ENCODE measurements around the gene TMEM266.

The TMEM266 gene

DNA sequence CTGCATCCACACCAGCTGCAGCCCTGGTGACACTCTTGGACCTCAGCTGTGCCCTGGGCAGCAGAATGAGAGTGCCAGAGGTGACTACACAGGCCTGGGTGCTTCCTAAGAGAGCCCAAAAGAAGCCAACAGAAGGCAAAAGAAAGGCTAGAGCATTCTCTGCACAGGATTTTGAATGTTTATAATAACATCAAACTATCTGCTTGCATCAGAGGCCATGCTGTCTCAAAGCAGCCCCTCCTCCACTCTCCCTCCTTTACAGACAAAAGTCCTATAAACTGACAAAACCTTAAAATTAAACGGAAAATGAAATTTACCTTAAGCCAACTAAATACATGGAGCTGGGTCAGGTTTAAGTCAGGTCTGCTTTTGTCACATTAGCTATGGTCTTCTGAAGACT, 155.8 kb downstream of the TMEM266 start:
- DNase-seq (ENCODE audit: low read depth): no peak
- TF ChIP-seq, protein P1, sequence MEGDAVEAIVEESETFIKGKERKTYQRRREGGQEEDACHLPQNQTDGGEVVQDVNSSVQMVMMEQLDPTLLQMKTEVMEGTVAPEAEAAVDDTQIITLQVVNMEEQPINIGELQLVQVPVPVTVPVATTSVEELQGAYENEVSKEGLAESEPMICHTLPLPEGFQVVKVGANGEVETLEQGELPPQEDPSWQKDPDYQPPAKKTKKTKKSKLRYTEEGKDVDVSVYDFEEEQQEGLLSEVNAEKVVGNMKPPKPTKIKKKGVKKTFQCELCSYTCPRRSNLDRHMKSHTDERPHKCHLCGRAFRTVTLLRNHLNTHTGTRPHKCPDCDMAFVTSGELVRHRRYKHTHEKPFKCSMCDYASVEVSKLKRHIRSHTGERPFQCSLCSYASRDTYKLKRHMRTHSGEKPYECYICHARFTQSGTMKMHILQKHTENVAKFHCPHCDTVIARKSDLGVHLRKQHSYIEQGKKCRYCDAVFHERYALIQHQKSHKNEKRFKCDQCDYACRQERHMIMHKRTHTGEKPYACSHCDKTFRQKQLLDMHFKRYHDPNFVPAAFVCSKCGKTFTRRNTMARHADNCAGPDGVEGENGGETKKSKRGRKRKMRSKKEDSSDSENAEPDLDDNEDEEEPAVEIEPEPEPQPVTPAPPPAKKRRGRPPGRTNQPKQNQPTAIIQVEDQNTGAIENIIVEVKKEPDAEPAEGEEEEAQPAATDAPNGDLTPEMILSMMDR (IDR thresholded peaks at IDR 0.05; ENCODE audit: low read depth, low read length, missing control alignments): no peak

GRCh38 chr15:76217029-76217881, 157.5 kb downstream of the TMEM266 start:
- TF ChIP-seq, protein P1 (IDR thresholded peaks at IDR 0.05; ENCODE audit: low read depth, low read length, missing control alignments): no peak
- H3K4me3 ChIP-seq (ENCODE audit: low read depth, low read length): no peak overlapping the region
- no peak for DNase-seq (ENCODE audit: low read depth)

More for the DNA sequence above, 155.8 kb downstream of the TMEM266 start:
- H3K4me3 ChIP-seq (ENCODE audit: low read depth, low read length): no peak overlapping the region

GRCh38 chr15:76217882-76218217, 158.1 kb downstream of the TMEM266 start:
- no peak for DNase-seq (ENCODE audit: low read depth)
- TF ChIP-seq, protein P1 (IDR thresholded peaks at IDR 0.05; ENCODE audit: low read depth, low read length, missing control alignments): no peak
- no peak overlapping the region for H3K4me3 ChIP-seq (ENCODE audit: low read depth, low read length)

- TF ChIP-seq, protein P1 (IDR thresholded peaks at IDR 0.05; ENCODE audit: low read depth, low read length, missing control alignments): no peak
- no peak overlapping the region for H3K4me3 ChIP-seq (ENCODE audit: low read depth, low read length)
- DNase-seq (ENCODE audit: low read depth): no peak
Observed at GRCh38 chr15:76221085-76221767, 161.4 kb downstream of the TMEM266 start.

DNA sequence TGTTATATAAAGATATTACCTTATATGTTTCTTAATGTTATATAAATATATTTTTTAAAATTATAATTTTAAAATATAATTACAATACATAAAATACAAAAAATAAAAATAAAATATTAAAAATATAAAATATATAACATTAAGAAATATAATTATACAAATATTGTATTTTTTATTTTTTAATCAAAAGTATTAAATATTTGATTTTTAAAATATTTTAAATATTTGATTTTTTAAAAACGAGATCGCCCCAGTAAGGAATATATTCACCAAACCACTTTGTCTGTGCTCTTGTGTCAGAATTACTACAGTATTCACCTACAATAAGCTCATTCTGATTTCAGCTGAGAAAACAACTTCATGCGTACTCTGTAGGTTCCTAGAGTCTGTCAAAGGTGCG, 162.4 kb downstream of the TMEM266 start:
- no peak for DNase-seq (ENCODE audit: low read depth)
- TF ChIP-seq, protein P1 (IDR thresholded peaks at IDR 0.05; ENCODE audit: low read depth, low read length, missing control alignments): no peak
- H3K4me3 ChIP-seq (ENCODE audit: low read depth, low read length): no peak overlapping the region

- TF ChIP-seq, protein P1 (IDR thresholded peaks at IDR 0.05; ENCODE audit: low read depth, low read length, missing control alignments): no peak
- H3K4me3 ChIP-seq (ENCODE audit: low read depth, low read length): no peak overlapping the region
- peak; percentile 18 for DNase-seq (ENCODE audit: low read depth)
Observed at GRCh38 chr15:76223521-76223920, 163.7 kb downstream of the TMEM266 start.

Data from GM12864 (cell line).